OCI-M2 (cell line): Measurements from ENCODE around the gene LRRC4C.

Source experiments
- DNase-seq: peaks from one replicate; lab custom pipeline; 2025; ENCODE audit not compliant: unreplicated experiment; lab: John Stamatoyannopoulos, UW

LRRC4C gene

GRCh38 chr11:40732132-40732531, 727.3 kb downstream of the LRRC4C start:
- DNase-seq, result no peak

GRCh38 chr11:40722179-40722795, 737.2 kb downstream of the LRRC4C start:
- DNase-seq, result no peak

- no peak for DNase-seq
Measured at GRCh38 chr11:40716344-40717130, 742.9 kb downstream of the LRRC4C start.

GRCh38 chr11:40713083-40713482, 746.4 kb downstream of the LRRC4C start:
- DNase-seq, result no peak

- DNase-seq, result no peak
Measured at GRCh38 chr11:40701027-40701426, 758.4 kb downstream of the LRRC4C start.

- DNase-seq, result no peak
Measured at GRCh38 chr11:40689823-40690222, 769.6 kb downstream of the LRRC4C start.

GRCh38 chr11:40688369-40688768, 771.1 kb downstream of the LRRC4C start:
- no peak for DNase-seq

GRCh38 chr11:40686765-40687164, 772.7 kb downstream of the LRRC4C start:
- no peak for DNase-seq

- no peak for DNase-seq
Measured at GRCh38 chr11:40683010-40683409, 776.4 kb downstream of the LRRC4C start.

GRCh38 chr11:40679276-40679675, 780.2 kb downstream of the LRRC4C start:
- DNase-seq, result no peak

- DNase-seq, result no peak
Measured at GRCh38 chr11:40647295-40647694, 812.2 kb downstream of the LRRC4C start.

GRCh38 chr11:40642284-40642683, 817.2 kb downstream of the LRRC4C start:
- DNase-seq, result no peak

GRCh38 chr11:40619654-40620053, 839.8 kb downstream of the LRRC4C start:
- DNase-seq, result no peak

GRCh38 chr11:40606800-40607199, 852.7 kb downstream of the LRRC4C start:
- no peak for DNase-seq

- no peak for DNase-seq
Measured at GRCh38 chr11:40602866-40603552, 856.4 kb downstream of the LRRC4C start.

- DNase-seq, result no peak
Measured at GRCh38 chr11:40597546-40598113, 861.8 kb downstream of the LRRC4C start.

GRCh38 chr11:40573254-40573891, 886.1 kb downstream of the LRRC4C start:
- DNase-seq, result no peak

- DNase-seq, result no peak
Measured at GRCh38 chr11:40569947-40570531, 889.4 kb downstream of the LRRC4C start.

- no peak for DNase-seq
Measured at GRCh38 chr11:40567392-40567791, 892.1 kb downstream of the LRRC4C start.

GRCh38 chr11:40544162-40544561, 915.3 kb downstream of the LRRC4C start:
- DNase-seq, result no peak

GRCh38 chr11:40542821-40543220, 916.6 kb downstream of the LRRC4C start:
- DNase-seq, result no peak
